ENCODE data around the gene GSTP1.
"Not testable (repeated sequence)": the region's sequence is repeated elsewhere in the genome, so short reads cannot be mapped to it uniquely, and the experiment has no call there.

GSTP1 gene

DNA sequence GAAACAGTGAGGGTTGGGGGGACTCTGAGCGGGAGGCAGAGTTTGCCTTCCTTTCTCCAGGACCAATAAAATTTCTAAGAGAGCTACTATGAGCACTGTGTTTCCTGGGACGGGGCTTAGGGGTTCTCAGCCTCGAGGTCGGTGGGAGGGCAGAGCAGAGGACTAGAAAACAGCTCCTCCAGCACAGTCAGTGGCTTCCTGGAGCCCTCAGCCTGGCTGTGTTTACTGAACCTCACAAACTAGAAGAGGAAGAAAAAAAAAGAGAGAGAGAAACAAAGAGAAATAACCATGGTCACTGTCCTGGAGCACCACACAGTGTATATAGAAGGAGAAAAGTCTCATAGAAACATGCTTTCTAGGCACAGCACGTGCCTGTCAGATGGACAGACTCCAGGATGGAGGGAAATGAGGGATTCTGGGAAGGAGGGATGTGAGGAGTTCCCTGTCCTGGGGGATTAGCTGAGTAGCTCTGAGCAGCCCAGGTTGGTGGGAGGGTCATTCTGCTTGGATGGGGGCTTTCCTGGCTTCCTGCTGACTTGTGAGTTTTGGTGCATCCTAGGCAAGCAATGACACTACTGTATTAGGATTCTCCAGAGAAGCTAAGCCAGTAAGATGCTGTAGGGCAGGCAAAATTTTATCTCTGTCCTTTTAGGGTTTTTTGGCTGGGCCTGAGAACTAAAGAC, 3.1 kb downstream of the GSTP1 start:
- peaks cover 10% of the 10 kb centered on the region; the same call in 1 of the 2 replicates for H3K9me3 ChIP-seq (ENCODE audit: insufficient read depth, low read length)
- TF ChIP-seq, protein P1, sequence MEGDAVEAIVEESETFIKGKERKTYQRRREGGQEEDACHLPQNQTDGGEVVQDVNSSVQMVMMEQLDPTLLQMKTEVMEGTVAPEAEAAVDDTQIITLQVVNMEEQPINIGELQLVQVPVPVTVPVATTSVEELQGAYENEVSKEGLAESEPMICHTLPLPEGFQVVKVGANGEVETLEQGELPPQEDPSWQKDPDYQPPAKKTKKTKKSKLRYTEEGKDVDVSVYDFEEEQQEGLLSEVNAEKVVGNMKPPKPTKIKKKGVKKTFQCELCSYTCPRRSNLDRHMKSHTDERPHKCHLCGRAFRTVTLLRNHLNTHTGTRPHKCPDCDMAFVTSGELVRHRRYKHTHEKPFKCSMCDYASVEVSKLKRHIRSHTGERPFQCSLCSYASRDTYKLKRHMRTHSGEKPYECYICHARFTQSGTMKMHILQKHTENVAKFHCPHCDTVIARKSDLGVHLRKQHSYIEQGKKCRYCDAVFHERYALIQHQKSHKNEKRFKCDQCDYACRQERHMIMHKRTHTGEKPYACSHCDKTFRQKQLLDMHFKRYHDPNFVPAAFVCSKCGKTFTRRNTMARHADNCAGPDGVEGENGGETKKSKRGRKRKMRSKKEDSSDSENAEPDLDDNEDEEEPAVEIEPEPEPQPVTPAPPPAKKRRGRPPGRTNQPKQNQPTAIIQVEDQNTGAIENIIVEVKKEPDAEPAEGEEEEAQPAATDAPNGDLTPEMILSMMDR (IDR thresholded peaks at IDR 0.05; ENCODE audit: low read depth, low read length): no peak
- no peak for TF ChIP-seq EZH2phosphoT487 (IDR thresholded peaks at IDR 0.05; ENCODE audit: low read depth)
- no peak overlapping the region for H3K9ac ChIP-seq (ENCODE audit: low read length)
- peaks cover 12% of the 10 kb centered on the region for H4K20me1 ChIP-seq (ENCODE audit: insufficient read depth, low read length)
- peak overlapping the region; percentile 92 for H3K27ac ChIP-seq (ENCODE audit: low read length)
- peaks cover 72% of the 10 kb centered on the region for H3K4me1 ChIP-seq (ENCODE audit: low read length)
- peaks cover 53% of the 10 kb centered on the region for H3K36me3 ChIP-seq (replicated peaks; ENCODE audit: low read depth, low read length)
- H3K27me3 ChIP-seq (ENCODE audit: low read depth, low read length): peaks cover 9% of the 10 kb centered on the region
- H3K4me3 ChIP-seq (ENCODE audit: low read length): 0 out of 2 replicates have a peak overlapping the region, but pooled peaks have one; percentile 39
- peak overlapping the region; percentile 42; the same call in 1 of the 2 replicates for H3K4me2 ChIP-seq (ENCODE audit: low read length)
- no peak overlapping the region for H2AFZ ChIP-seq (ENCODE audit: low read depth, low read length)
- H3K79me2 ChIP-seq (ENCODE audit: low read length): peaks cover 43% of the 10 kb centered on the region

DNA sequence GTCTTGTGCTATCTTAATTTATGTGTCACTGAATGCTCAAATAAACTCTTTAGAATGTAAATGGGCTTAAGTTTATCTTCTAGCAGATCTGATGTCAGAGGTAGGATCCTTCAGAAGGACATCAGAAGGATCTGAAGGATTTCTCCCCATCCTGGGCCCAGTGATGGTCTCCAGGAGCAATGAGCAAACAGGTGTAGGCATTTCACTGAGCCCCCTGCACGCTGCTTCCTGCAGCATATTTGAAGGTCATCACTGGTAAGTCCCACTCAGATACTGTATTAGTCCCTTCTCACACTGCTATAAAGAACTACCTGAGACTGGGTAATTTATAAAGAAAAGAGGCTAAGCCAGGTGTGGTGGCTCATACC, 4.5 kb downstream of the GSTP1 start:
- no peak overlapping the region for H3K9ac ChIP-seq (ENCODE audit: low read length)
- H3K4me3 ChIP-seq (ENCODE audit: low read length): peak overlapping the region; percentile 5; the same call in 1 of the 2 replicates
- H3K79me2 ChIP-seq (ENCODE audit: low read length): peaks cover 37% of the 10 kb centered on the region
- H4K20me1 ChIP-seq (ENCODE audit: insufficient read depth, low read length): peaks cover 12% of the 10 kb centered on the region
- no peak overlapping the region for H2AFZ ChIP-seq (ENCODE audit: low read depth, low read length)
- H3K27me3 ChIP-seq (ENCODE audit: low read depth, low read length): no peaks in the 10 kb centered on the region
- peaks cover 10% of the 10 kb centered on the region; the same call in 1 of the 2 replicates for H3K9me3 ChIP-seq (ENCODE audit: insufficient read depth, low read length)
- peak overlapping the region; percentile 42 for H3K4me2 ChIP-seq (ENCODE audit: low read length)
- TF ChIP-seq, protein P1 (IDR thresholded peaks at IDR 0.05; ENCODE audit: low read depth, low read length): no peak
- TF ChIP-seq EZH2phosphoT487 (IDR thresholded peaks at IDR 0.05; ENCODE audit: low read depth): no peak
- peak overlapping the region; percentile 92 for H3K27ac ChIP-seq (ENCODE audit: low read length)
- peaks cover 53% of the 10 kb centered on the region for H3K36me3 ChIP-seq (replicated peaks; ENCODE audit: low read depth, low read length)
- H3K4me1 ChIP-seq (ENCODE audit: low read length): peaks cover 62% of the 10 kb centered on the region

DNA sequence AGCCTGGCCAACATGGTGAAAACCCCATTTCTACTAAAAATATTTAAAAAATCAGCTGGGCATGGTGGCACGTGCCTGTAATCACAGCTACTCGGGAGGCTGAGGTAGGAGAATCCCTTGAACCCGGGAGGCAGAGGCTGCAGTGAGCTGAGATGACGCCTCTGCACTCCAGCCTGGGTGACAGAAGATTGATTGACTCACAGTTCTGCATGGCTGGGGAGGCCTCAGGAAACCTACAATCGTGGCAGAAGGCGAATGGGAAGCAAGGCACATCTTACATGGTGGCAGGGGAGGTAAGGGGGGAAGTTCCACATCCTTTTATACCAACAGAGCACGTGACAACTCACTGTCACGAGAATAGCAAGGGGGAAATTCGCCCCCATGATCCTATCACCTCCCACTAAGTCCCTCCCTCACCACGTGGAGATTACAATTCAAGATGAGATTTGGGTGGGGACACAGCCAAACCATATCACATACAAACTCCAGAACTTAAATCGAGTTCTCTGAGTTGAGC, 5.3 kb downstream of the GSTP1 start:
- Histone ChIP-seq H3K9me3 (ENCODE audit: insufficient read depth, low read length) (peaks cover 10% of the 10 kb centered on the region; the same call in 1 of the 2 replicates), H3K4me1 (ENCODE audit: low read length) (peaks cover 62% of the 10 kb centered on the region), H3K36me3 (replicated peaks; ENCODE audit: low read depth, low read length) (peaks cover 53% of the 10 kb centered on the region), H3K79me2 (ENCODE audit: low read length) (peaks cover 30% of the 10 kb centered on the region), H4K20me1 (ENCODE audit: insufficient read depth, low read length) (peaks cover 12% of the 10 kb centered on the region)
- not testable (repeated sequence) for H3K4me3 ChIP-seq (ENCODE audit: low read length); H2AFZ ChIP-seq (ENCODE audit: low read depth, low read length); H3K27me3 ChIP-seq (ENCODE audit: low read depth, low read length); H3K9ac ChIP-seq (ENCODE audit: low read length); H3K4me2 ChIP-seq (ENCODE audit: low read length); H3K27ac ChIP-seq (ENCODE audit: low read length)

DNA sequence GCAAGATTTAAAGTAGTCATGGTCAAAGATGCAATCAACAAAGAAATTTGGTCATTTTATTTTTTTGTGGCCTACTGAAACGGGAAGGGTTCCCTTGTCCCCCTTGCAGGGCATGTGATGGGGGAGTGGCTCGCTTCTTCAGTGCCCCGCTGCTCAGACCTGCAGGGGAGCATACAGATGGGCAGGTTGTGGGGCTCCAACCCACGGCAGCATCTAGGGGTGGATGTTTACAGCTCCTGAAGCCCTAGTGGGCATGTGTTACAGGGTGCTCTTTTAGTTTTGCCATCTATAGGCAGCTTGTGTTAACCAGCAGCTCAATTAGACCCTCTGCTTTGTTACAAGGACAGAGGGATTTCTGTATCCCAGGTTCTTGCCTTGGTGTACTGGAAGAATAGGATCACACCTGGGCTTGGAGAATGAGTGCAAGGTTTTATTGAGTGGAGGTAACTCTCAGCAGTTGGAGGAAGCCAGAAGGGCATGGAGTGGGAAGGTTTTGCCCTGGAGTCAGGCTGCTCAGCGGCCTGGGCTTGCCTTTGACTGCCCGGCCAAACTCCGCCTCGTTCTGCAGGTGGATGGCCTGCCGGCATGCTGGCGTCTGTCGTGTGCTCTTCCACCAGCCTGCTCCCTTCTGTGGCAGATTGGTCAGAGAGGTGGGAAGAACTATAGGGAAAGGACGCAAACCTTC, 9.4 kb downstream of the GSTP1 start:
- H2AFZ ChIP-seq (ENCODE audit: low read depth, low read length): no peak overlapping the region
- no peak overlapping the region for H3K4me3 ChIP-seq (ENCODE audit: low read length)
- no peak overlapping the region for H3K4me2 ChIP-seq (ENCODE audit: low read length)
- no peaks in the 10 kb centered on the region for H3K79me2 ChIP-seq (ENCODE audit: low read length)
- H3K27me3 ChIP-seq (ENCODE audit: low read depth, low read length): no peaks in the 10 kb centered on the region
- H3K36me3 ChIP-seq (replicated peaks; ENCODE audit: low read depth, low read length): peaks cover 18% of the 10 kb centered on the region
- peaks cover 27% of the 10 kb centered on the region for H3K4me1 ChIP-seq (ENCODE audit: low read length)
- H4K20me1 ChIP-seq (ENCODE audit: insufficient read depth, low read length): no peaks in the 10 kb centered on the region
- no peak overlapping the region for H3K9ac ChIP-seq (ENCODE audit: low read length)
- no peak overlapping the region for H3K27ac ChIP-seq (ENCODE audit: low read length)
- TF ChIP-seq, protein P1 (IDR thresholded peaks at IDR 0.05; ENCODE audit: low read depth, low read length): no peak
- TF ChIP-seq EZH2phosphoT487 (IDR thresholded peaks at IDR 0.05; ENCODE audit: low read depth): no peak
- H3K9me3 ChIP-seq (ENCODE audit: insufficient read depth, low read length): peaks cover 7% of the 10 kb centered on the region; the same call in 1 of the 2 replicates
